SK-N-SH (cell line): ENCODE data around the gene TTLL1.

Experiments used
- EZH2phosphoT487 ChIP-seq: fragments of 200-600 bp; sonication (generic); IDR thresholded peaks from 2 replicates; pipeline ENCODE4 v1.6.1; 2017; ENCODE audit warnings: low read depth, mixed run types, mild to moderate bottlenecking, antibody characterized with exemption, moderate library complexity, borderline replicate concordance
- MEF2A ChIP-seq: IDR thresholded peaks from 2 replicates; pipeline ENCODE4 v1.4.0; 2012; ENCODE audit warnings: low read depth, borderline replicate concordance
- MXI1 ChIP-seq: IDR thresholded peaks from 2 replicates; pipeline ENCODE4 v1.6.1; 2012; ENCODE audit warnings: mild to moderate bottlenecking, low read depth, low read length, improper control_type of control experiment
- POLR2AphosphoS5 ChIP-seq: IDR thresholded peaks from 2 replicates; pipeline ENCODE4 v1.6.1; 2012; ENCODE audit warnings: low read depth, low read length
- RAD21 ChIP-seq: IDR thresholded peaks from 2 replicates; pipeline ENCODE4 v1.6.1; 2012; ENCODE audit warnings: mild to moderate bottlenecking, low read length
- RFX5 ChIP-seq: IDR thresholded peaks from 2 replicates; pipeline ENCODE4 v1.6.1; 2012; ENCODE audit warnings: mild to moderate bottlenecking, improper control_type of control experiment, low read length
- SIN3A ChIP-seq: IDR thresholded peaks from 2 replicates; pipeline ENCODE4 v1.6.1; 2012; ENCODE audit warnings: low read depth, mild to moderate bottlenecking, low read length, moderate library complexity, borderline replicate concordance
- TAF1 ChIP-seq: IDR thresholded peaks from 2 replicates; pipeline ENCODE4 v1.6.1; 2012; ENCODE audit warnings: low read depth, mild to moderate bottlenecking, low read length, moderate library complexity, borderline replicate concordance
- YY1 ChIP-seq: IDR thresholded peaks from 2 replicates; pipeline ENCODE4 v1.4.0; 2012; ENCODE audit warnings: low read depth, mild to moderate bottlenecking
- TF ChIP-seq, protein P1 (sequence below): fragments of 150-350 bp; IDR thresholded peaks from 2 replicates; pipeline ENCODE4 v1.6.1; 2016; ENCODE audit warnings: mild to moderate bottlenecking, low read depth, low read length
- TF ChIP-seq, protein P2 (sequence below): fragments of 200-600 bp; sonication (generic); IDR thresholded peaks from 2 replicates; pipeline ENCODE4 v1.6.1; 2017; ENCODE audit warnings: antibody characterized with exemption, mild to moderate bottlenecking, moderate library complexity
- TF ChIP-seq, protein P3 (sequence below): IDR thresholded peaks from 2 replicates; pipeline ENCODE4 v1.4.0; 2012; ENCODE audit warnings: low read depth, borderline replicate concordance
- TF ChIP-seq, protein P4 (sequence below): fragments of 150-350 bp; IDR thresholded peaks from 2 replicates; pipeline ENCODE4 v1.6.1; 2017; ENCODE audit warnings: antibody characterized with exemption, low read length, low read depth, borderline replicate concordance

DNA sequence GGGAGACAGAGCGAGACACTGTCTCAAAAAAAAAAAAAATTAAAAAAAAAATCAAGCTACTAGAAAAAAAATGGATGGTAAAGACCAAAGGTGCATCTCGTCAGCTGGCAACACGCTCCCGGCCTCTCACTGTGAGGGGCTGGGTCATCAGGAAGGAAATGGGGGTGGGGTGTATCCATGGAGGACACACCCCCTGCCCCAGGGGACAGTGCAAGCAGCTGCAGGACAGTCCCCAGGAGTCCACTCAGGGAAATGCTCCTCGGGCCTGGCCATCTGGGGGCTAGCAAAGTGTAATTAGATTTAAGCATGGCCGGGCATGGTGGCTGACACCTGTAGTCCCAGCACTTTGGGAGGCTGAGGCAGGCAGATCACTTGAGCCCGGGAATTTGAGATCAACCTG lies 23.1 kb downstream of the TTLL1 start:
- TF ChIP-seq, protein P1, sequence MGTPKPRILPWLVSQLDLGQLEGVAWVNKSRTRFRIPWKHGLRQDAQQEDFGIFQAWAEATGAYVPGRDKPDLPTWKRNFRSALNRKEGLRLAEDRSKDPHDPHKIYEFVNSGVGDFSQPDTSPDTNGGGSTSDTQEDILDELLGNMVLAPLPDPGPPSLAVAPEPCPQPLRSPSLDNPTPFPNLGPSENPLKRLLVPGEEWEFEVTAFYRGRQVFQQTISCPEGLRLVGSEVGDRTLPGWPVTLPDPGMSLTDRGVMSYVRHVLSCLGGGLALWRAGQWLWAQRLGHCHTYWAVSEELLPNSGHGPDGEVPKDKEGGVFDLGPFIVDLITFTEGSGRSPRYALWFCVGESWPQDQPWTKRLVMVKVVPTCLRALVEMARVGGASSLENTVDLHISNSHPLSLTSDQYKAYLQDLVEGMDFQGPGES = no peak
- TF ChIP-seq, protein P2, sequence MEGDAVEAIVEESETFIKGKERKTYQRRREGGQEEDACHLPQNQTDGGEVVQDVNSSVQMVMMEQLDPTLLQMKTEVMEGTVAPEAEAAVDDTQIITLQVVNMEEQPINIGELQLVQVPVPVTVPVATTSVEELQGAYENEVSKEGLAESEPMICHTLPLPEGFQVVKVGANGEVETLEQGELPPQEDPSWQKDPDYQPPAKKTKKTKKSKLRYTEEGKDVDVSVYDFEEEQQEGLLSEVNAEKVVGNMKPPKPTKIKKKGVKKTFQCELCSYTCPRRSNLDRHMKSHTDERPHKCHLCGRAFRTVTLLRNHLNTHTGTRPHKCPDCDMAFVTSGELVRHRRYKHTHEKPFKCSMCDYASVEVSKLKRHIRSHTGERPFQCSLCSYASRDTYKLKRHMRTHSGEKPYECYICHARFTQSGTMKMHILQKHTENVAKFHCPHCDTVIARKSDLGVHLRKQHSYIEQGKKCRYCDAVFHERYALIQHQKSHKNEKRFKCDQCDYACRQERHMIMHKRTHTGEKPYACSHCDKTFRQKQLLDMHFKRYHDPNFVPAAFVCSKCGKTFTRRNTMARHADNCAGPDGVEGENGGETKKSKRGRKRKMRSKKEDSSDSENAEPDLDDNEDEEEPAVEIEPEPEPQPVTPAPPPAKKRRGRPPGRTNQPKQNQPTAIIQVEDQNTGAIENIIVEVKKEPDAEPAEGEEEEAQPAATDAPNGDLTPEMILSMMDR = no peak
- no peak for TF ChIP-seq SIN3A
- TF ChIP-seq YY1 = no peak
- TF ChIP-seq MXI1 = no peak
- TF ChIP-seq POLR2AphosphoS5 = no peak
- no peak for TF ChIP-seq RAD21
- no peak for TF ChIP-seq RFX5
- no peak for TF ChIP-seq MEF2A
- TF ChIP-seq, protein P3, sequence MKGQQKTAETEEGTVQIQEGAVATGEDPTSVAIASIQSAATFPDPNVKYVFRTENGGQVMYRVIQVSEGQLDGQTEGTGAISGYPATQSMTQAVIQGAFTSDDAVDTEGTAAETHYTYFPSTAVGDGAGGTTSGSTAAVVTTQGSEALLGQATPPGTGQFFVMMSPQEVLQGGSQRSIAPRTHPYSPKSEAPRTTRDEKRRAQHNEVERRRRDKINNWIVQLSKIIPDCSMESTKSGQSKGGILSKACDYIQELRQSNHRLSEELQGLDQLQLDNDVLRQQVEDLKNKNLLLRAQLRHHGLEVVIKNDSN = no peak
- TF ChIP-seq TAF1 = no peak
- TF ChIP-seq, protein P4, sequence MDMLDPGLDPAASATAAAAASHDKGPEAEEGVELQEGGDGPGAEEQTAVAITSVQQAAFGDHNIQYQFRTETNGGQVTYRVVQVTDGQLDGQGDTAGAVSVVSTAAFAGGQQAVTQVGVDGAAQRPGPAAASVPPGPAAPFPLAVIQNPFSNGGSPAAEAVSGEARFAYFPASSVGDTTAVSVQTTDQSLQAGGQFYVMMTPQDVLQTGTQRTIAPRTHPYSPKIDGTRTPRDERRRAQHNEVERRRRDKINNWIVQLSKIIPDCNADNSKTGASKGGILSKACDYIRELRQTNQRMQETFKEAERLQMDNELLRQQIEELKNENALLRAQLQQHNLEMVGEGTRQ = no peak
- TF ChIP-seq EZH2phosphoT487 = no peak
